Natural killer cell (primary cell): ENCODE data around the gene CRB3. TPM values are rescaled to one million over a fixed set of nuclear protein-coding genes. Genes with fewer than 3 reads are reported as not detected.

Experiments used
- ATAC-seq, 3 donors: fragments of 150-1000 bp in 2 of 3; fragments of 200-7000 bp in 1 of 3; cut with Tn5 transposase; 1 replicate in 1 of 3; 2 replicates in 2 of 3; pipeline ENCODE4 v1.10.0; 2021; ENCODE audit warnings: mild to moderate bottlenecking in 2 of 3, moderate library complexity in 2 of 3
- DNase-seq, 2 donors: peaks; one replicate each; pipeline versions ENCODE4 v3.0.0 to v3.0.0-alpha.2; 2013 to 2021; ENCODE audit warnings: mixed read lengths in 1 of 2
- H3K27ac ChIP-seq: one replicate; pipeline ENCODE4 v1.5.1; 2013; ENCODE audit warnings: mild to moderate bottlenecking, low read length
- H3K27me3 ChIP-seq: one replicate; pipeline ENCODE4 v1.6.1; 2013; ENCODE audit warnings: low read length; ENCODE audit not compliant: control insufficient read depth, insufficient read depth
- H3K36me3 ChIP-seq: one replicate; pipeline ENCODE4 v1.6.1; 2013; ENCODE audit warnings: low read length; ENCODE audit not compliant: control insufficient read depth, insufficient read depth
- H3K4me1 ChIP-seq: one replicate; pipeline ENCODE4 v1.6.1; 2013; ENCODE audit warnings: low read length; ENCODE audit not compliant: control insufficient read depth, insufficient read depth
- H3K4me3 ChIP-seq: one replicate; pipeline ENCODE4 v1.5.1; 2013; ENCODE audit warnings: low read length
- H3K9me3 ChIP-seq: one replicate; pipeline ENCODE4 v1.6.1; 2013; ENCODE audit warnings: low read length; ENCODE audit not compliant: control insufficient read depth, insufficient read depth
- H3K27ac Mint-ChIP-seq, 2 donors: one replicate each; pipeline ENCODE4 v1.8.0; 2022; ENCODE audit warnings: mild to moderate bottlenecking in 2 of 2, mixed read lengths in 2 of 2, moderate library complexity in 1 of 2
- H3K27me3 Mint-ChIP-seq, 2 donors: one replicate each; pipeline ENCODE4 v1.8.0; 2022; ENCODE audit warnings: low read depth in 2 of 2, mixed read lengths in 2 of 2
- H3K36me3 Mint-ChIP-seq: one replicate; pipeline ENCODE4 v1.8.0; 2022; ENCODE audit warnings: mixed read lengths
- H3K4me1 Mint-ChIP-seq, 2 donors: one replicate each; pipeline ENCODE4 v1.8.0; 2022; ENCODE audit warnings: mixed read lengths in 2 of 2
- H3K4me3 Mint-ChIP-seq: one replicate; pipeline ENCODE4 v1.8.0; 2022; ENCODE audit warnings: mild to moderate bottlenecking, moderate library complexity, mixed read lengths
- H3K9me3 Mint-ChIP-seq, 2 donors: one replicate each; pipeline ENCODE4 v1.8.0; 2022; ENCODE audit warnings: mixed read lengths in 2 of 2
- WGBS: methylation state at CpG from one replicate; pipeline ENCODE4 v1.1.7; 2013; ENCODE audit warnings: missing lambda C conversion rate; ENCODE audit not compliant: insufficient coverage; 5-methylcytosine and 5-hydroxymethylcytosine counted together
- intact Hi-C: fragments of 100-400 bp; cut with micrococcal nuclease; formaldehyde crosslinking; loops from one replicate; pipeline ENCODE4 v1.14.2; 2022
- total RNA-seq, 4 donors: library from RNA; stranded (reverse); fragments of 120-200 nt in 1 of 4; gene quantifications; one replicate each; pipeline versions ENCODE4 v1.2.3 to v1.2.4, GENCODE V29; 2013 to 2022
- TF ChIP-seq, protein P1 (sequence below): fragments of 200-600 bp; IDR thresholded peaks from one replicate; pipeline ENCODE4 v1.8.0; 2022; ENCODE audit warnings: antibody characterized with exemption

The CRB3 gene
- total RNA-seq, 3 donors from 2014 or later (not counting 1 experiment from before 2014, with no cell fraction given), result 0.59 to 1.1 TPM; not detected in 1

- intact Hi-C loops, result no loop called here
- TF ChIP-seq, protein P1, sequence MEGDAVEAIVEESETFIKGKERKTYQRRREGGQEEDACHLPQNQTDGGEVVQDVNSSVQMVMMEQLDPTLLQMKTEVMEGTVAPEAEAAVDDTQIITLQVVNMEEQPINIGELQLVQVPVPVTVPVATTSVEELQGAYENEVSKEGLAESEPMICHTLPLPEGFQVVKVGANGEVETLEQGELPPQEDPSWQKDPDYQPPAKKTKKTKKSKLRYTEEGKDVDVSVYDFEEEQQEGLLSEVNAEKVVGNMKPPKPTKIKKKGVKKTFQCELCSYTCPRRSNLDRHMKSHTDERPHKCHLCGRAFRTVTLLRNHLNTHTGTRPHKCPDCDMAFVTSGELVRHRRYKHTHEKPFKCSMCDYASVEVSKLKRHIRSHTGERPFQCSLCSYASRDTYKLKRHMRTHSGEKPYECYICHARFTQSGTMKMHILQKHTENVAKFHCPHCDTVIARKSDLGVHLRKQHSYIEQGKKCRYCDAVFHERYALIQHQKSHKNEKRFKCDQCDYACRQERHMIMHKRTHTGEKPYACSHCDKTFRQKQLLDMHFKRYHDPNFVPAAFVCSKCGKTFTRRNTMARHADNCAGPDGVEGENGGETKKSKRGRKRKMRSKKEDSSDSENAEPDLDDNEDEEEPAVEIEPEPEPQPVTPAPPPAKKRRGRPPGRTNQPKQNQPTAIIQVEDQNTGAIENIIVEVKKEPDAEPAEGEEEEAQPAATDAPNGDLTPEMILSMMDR, result no peak
- H3K4me3 Mint-ChIP-seq, result no peak overlapping the region
These were observed 24.3 kb upstream of the CRB3 start for GRCh38 chr19:6439743-6440142.

GRCh38 chr19:6440905-6441304, 23.2 kb upstream of the CRB3 start:
- H3K9me3 Mint-ChIP-seq, result no peaks in the 10 kb centered on the region
- Histone ChIP-seq H3K27ac (no peak overlapping the region), H3K9me3 (no peaks in the 10 kb centered on the region), H3K27me3 (no peaks in the 10 kb centered on the region), H3K4me1 (no peaks in the 10 kb centered on the region), H3K36me3 (no peaks in the 10 kb centered on the region), H3K4me3 (no peak overlapping the region)
- TF ChIP-seq, protein P1, result no peak
- DNase-seq (no peak), ATAC-seq (no peak)
- intact Hi-C loops, result no loop called here
- no peaks in the 10 kb centered on the region for H3K27me3 Mint-ChIP-seq
- H3K4me1 Mint-ChIP-seq, result no peaks in the 10 kb centered on the region
- no peak overlapping the region for H3K27ac Mint-ChIP-seq
- no peak overlapping the region for H3K4me3 Mint-ChIP-seq
- 89% methylated on average over 3 of the region's 3 CpGs for WGBS
- H3K36me3 Mint-ChIP-seq, result no peaks in the 10 kb centered on the region

More at GRCh38 chr19:6439743-6440142, 24.3 kb upstream of the CRB3 start:
- WGBS, result no CpG with 5 or more reads among the region's 4 CpGs
- no peaks in the 10 kb centered on the region for H3K9me3 ChIP-seq
- no peak overlapping the region for H3K27ac ChIP-seq
- no peaks in the 10 kb centered on the region for H3K4me1 ChIP-seq
- ATAC-seq, result no peak
- no peaks in the 10 kb centered on the region for H3K36me3 ChIP-seq
- Mint-ChIP-seq H3K36me3 (no peaks in the 10 kb centered on the region), H3K27me3 (no peaks in the 10 kb centered on the region), H3K27ac (no peak overlapping the region), H3K4me1 (no peaks in the 10 kb centered on the region), H3K9me3 (no peaks in the 10 kb centered on the region)
- H3K27me3 ChIP-seq, result no peaks in the 10 kb centered on the region
- H3K4me3 ChIP-seq, result no peak overlapping the region
- DNase-seq, result no peak

DNA sequence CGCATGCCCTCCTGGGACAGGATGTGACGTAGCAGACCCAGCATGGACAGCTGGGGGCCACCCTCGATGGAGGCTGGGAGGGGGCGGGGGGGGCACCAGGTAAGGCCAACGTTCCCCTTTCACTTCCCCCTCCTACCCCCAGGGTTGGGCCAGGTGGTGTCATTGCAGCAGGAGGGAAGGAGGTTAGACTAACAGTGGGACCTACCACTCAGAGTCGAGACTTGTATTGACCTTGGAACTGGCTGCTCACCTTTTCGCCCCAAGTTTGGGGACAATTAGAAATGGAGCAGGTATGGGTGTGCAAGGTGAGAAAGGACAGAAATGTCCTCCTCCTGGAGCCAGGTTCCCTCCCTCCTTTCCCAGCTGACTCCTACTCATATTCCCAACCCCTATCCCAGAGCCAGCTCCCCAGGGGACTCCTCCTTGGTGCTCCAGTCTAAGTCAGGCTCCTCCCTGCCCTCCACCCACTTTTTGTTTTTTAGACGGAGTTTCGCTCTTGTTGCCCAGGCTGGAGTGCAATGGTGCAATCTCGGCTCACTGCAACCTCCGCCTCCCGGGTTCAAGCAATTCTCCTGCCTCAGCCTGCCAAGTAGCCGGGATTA, 21.9 kb upstream of the CRB3 start:
- Histone ChIP-seq H3K4me1 (no peaks in the 10 kb centered on the region), H3K36me3 (no peaks in the 10 kb centered on the region), H3K4me3 (no peak overlapping the region), H3K9me3 (no peaks in the 10 kb centered on the region), H3K27me3 (no peaks in the 10 kb centered on the region), H3K27ac (no peak overlapping the region)
- Mint-ChIP-seq H3K4me3 (no peak overlapping the region), H3K9me3 (no peaks in the 10 kb centered on the region), H3K36me3 (no peaks in the 10 kb centered on the region), H3K27me3 (no peaks in the 10 kb centered on the region), H3K27ac (no peak overlapping the region), H3K4me1 (no peaks in the 10 kb centered on the region)
- WGBS, result 89% methylated on average over 11 of the region's 13 CpGs
- no peak for DNase-seq
- intact Hi-C loops, result no loop called here
- no peak for ATAC-seq
- TF ChIP-seq, protein P1, result no peak

DNA sequence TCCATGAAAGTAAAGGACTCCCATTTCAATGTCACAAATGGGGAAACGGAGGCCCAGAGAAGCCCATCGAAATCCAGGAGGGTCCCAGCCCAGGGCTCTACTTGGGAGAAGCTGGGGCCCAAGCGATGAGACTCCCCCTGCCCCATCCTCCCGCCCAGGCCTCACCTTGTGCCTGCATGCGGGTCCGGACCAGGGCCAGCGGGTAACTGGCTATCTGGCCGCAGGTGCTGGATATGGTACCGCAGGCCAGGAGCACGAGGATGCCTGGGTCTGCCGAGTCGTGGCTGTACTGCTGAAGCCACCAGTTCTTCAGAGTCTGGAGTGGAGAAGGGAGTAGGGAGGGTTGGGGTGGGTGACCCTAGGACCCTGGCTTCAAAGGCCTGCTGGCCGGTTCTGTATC, 20.1 kb upstream of the CRB3 start:
- TF ChIP-seq, protein P1, result no peak
- no peaks in the 10 kb centered on the region for H3K27me3 Mint-ChIP-seq
- DNase-seq, result no peak
- no peak for ATAC-seq
- H3K27ac Mint-ChIP-seq, result no peak overlapping the region
- no peaks in the 10 kb centered on the region for H3K36me3 Mint-ChIP-seq
- intact Hi-C loops, result no loop called here
- Histone ChIP-seq H3K4me1 (no peaks in the 10 kb centered on the region), H3K27me3 (no peaks in the 10 kb centered on the region), H3K27ac (no peak overlapping the region), H3K4me3 (no peak overlapping the region), H3K9me3 (no peaks in the 10 kb centered on the region), H3K36me3 (no peaks in the 10 kb centered on the region)
- H3K9me3 Mint-ChIP-seq, result no peaks in the 10 kb centered on the region
- no peaks in the 10 kb centered on the region for H3K4me1 Mint-ChIP-seq
- no peak overlapping the region for H3K4me3 Mint-ChIP-seq
- 96% methylated on average over 13 of the region's 13 CpGs for WGBS
